MM.1S (cell line): ENCODE measurements around the gene PICK1.

Source experiments
- CTCF ChIP-seq: fragments of 300-600 bp; sonication (generic); IDR thresholded peaks from 2 replicates; pipeline ENCODE4 v1.5.1; 2016; ENCODE audit warnings: antibody characterized with exemption, low read length, mixed read lengths
- EZH2 ChIP-seq: fragments of 300-600 bp; sonication (generic); optimal IDR thresholded peaks from 2 replicates; pipeline ENCODE3; 2017; ENCODE audit warnings: low read depth, mild to moderate bottlenecking, antibody characterized with exemption, low read length, mixed read lengths

- no peak for TF ChIP-seq CTCF
- TF ChIP-seq EZH2: no peak
Observed at GRCh38 chr22:38083931-38084631, 26.9 kb downstream of the PICK1 start, which contains the start of gene SLC16A8.
